Activated CD8-positive, alpha-beta memory T cell treated with anti-CD3 and anti-CD28 coated beads, Interleukin-2, amount 10 ng/mL, durations not matched to agents 7 days and 5 days (primary cell): Measurements from ENCODE around the gene CHRNA4. TPM values are rescaled to one million over a fixed set of nuclear protein-coding genes. Genes with fewer than 3 reads are reported as not detected.
"Not testable (repeated sequence)": the region's sequence is repeated elsewhere in the genome, so short reads cannot be mapped to it uniquely, and the experiment has no call there.

Experiments
- ATAC-seq: fragments of 150-1000 bp; cut with Tn5 transposase; one replicate; pipeline ENCODE4 v1.10.0; 2021; ENCODE audit warnings: moderate library complexity
- CTCF ChIA-PET: fragments of 350-600 bp; sonication (Branson Sonifier 250); formaldehyde crosslinking; loops from one replicate; lab custom pipeline; 2021; ENCODE audit warnings: antibody characterized with exemption; lab: Charles Lee
- DNase-seq: peaks from one replicate; pipeline ENCODE4 v3.0.0-alpha.2; 2020
- H3K27ac Mint-ChIP-seq: one replicate; pipeline ENCODE4 v1.8.0; 2021; ENCODE audit warnings: mild to moderate bottlenecking, mixed read lengths
- H3K27me3 Mint-ChIP-seq: one replicate; pipeline ENCODE4 v1.8.0; 2021; ENCODE audit warnings: mixed read lengths
- H3K36me3 Mint-ChIP-seq: one replicate; pipeline ENCODE4 v1.8.0; 2021; ENCODE audit warnings: mild to moderate bottlenecking, mixed read lengths
- H3K4me1 Mint-ChIP-seq: one replicate; pipeline ENCODE4 v1.8.0; 2021; ENCODE audit warnings: mixed read lengths
- H3K4me3 Mint-ChIP-seq: one replicate; pipeline ENCODE4 v1.8.0; 2021; ENCODE audit warnings: mild to moderate bottlenecking, moderate library complexity, mixed read lengths
- H3K9me3 Mint-ChIP-seq: one replicate; pipeline ENCODE4 v1.8.0; 2022; ENCODE audit warnings: low read depth, mixed read lengths
- total RNA-seq, 2 experiments: library from RNA; stranded (reverse); gene quantifications; one replicate each; pipeline ENCODE4 v1.2.3, GENCODE V29; 2021

CHRNA4 gene
- total RNA-seq, 2 experiments from 2014 or later: not detected

DNA sequence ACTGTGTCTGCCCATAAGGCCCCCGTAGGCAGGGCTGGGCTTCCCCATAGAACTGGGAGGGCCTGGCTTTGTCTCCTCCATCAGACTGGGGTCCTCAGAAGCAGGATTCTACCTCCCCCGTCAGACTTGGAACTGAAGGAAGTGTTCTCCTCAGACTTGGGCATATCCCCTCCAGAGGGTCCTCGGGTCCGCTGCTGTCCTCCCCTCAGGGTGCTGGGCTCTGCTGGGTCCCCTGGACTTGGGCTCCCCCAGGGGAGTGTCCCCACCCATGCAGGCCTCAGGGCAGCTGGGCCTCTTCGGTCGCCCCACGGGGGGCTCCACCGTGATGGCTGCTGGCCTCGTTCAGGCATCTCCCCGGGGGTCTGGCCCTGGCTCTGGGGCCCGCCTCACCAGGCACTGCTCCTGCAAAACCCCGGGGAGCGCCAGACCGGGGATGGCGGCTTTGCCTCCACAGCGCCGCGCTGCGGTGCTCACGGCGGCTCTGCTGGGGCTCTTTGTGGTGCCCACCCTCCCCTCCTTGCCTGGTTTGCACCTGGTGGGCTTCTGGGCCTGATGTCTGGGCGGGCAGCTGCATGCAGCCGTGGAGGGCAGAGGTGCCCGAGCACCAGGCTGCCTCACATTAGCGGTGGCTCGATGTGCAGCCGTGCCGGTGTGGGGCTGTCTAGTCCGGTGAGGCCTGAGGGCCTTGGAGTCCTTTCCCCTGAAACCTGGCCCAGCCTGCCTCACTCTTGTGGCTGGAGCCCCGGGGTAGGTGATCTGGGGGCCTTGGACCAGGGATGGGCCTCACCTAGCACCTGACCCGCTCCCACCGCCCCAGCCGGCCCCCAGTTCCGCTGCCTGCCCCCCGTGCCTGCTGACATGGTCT lies 54.2 kb downstream of the CHRNA4 start:
- no peaks in the 10 kb centered on the region for H3K36me3 Mint-ChIP-seq
- no peak overlapping the region for H3K4me3 Mint-ChIP-seq
- no peaks in the 10 kb centered on the region for H3K9me3 Mint-ChIP-seq
- CTCF ChIA-PET: interaction anchor here (1.7 kb wide), 1 partner anchor 75 kb away, joined by 5 read pairs; no protein-coding TSS in a partner anchor
- H3K27ac Mint-ChIP-seq: no peak overlapping the region
- DNase-seq: no peak
- ATAC-seq: no peak
- H3K4me1 Mint-ChIP-seq: no peaks in the 10 kb centered on the region
- H3K27me3 Mint-ChIP-seq: peaks cover 3% of the 10 kb centered on the region

DNA sequence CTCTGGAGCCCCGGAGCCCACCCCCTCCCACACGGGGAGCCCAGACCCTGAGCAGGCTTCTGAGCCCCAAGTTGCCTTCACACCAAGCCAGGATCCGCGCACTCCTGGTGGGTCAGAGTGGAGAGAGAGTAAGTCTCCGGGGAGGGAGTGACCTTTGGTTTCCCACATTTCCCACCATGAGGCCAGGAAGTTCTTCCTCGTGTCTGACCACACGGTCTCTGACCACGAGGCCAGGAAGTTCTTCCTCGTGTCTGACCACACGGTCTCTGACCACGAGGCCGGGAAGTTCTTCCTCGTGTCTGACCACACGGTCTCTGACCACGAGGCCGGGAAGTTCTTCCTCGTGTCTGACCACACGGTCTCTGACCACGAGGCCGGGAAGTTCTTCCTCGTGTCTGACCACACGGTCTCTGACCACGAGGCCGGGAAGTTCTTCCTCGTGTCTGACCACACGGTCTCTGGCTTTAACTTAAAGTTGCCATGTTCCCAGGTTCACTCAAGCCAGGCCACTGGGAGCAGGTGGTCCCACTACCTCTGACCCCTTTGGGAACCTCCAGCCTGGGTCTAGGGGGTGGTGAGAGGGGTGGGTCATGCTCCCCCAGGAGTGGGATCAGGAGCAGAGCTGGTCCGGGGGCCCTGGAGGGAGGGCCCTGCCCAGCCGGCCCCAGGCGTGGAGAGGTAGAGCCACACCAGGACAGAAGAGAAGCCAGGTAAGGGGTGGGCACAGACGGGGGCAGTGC lies 55.0 kb downstream of the CHRNA4 start:
- H3K9me3 Mint-ChIP-seq, H3K27me3 Mint-ChIP-seq, H3K27ac Mint-ChIP-seq, H3K4me3 Mint-ChIP-seq, CTCF ChIA-PET, DNase-seq, H3K4me1 Mint-ChIP-seq, H3K36me3 Mint-ChIP-seq, ATAC-seq: not testable (repeated sequence)

DNA sequence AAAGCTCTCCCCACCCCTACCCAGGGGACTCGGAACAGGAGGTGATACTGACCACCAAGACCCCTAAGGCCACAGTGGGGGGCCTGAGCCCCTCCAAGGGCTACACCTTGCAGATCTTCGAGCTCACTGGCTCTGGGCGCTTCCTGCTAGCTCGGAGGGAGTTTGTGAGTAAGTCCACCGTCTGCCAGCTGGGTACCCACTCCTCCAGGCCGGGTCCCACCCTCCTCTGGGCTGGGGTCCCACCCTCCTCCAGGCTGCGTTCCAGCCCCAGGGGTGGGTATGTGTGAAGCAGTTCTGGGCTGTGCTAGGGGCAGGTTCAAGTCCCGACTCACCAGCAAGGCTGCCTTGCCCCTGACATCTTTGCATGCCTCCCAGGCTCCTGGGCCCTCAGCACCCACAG lies 55.8 kb downstream of the CHRNA4 start:
- no peak for DNase-seq
- CTCF ChIA-PET: no interaction called here
- ATAC-seq: no peak
- Mint-ChIP-seq H3K36me3 (no peaks in the 10 kb centered on the region), H3K9me3 (no peaks in the 10 kb centered on the region), H3K27me3 (peaks cover 6% of the 10 kb centered on the region), H3K27ac (no peak overlapping the region), H3K4me1 (no peaks in the 10 kb centered on the region), H3K4me3 (no peak overlapping the region)

DNA sequence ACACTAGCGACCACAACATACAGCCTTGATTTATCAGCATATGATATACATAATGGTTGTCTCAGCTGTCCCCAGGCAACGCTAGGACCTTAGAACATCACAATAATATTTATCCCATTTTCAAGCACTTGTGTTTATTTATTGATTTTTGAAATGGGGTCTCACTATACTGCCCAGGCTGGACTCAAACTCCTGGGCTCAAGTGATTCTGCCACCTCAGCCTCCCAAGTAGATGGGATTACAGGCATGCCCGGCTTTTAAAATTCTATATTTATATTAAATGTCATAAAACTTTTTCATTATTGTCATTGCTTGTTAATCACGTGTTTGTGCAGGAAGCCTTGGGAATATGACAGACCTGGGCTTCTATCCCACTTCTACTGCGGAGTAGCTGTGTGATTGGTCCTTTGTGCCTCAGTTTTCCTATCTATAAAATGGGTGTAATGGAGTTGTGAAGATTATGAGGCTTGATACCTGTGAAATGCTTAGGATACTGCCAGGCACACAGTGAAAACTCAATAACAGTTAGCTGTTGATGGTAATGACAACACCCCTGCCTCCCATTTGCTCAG lies 58.0 kb downstream of the CHRNA4 start:
- DNase-seq (no peak), ATAC-seq (no peak)
- H3K4me3 Mint-ChIP-seq: no peak overlapping the region
- H3K27ac Mint-ChIP-seq: no peak overlapping the region
- no peaks in the 10 kb centered on the region for H3K4me1 Mint-ChIP-seq
- peaks cover 7% of the 10 kb centered on the region for H3K27me3 Mint-ChIP-seq
- H3K36me3 Mint-ChIP-seq: no peaks in the 10 kb centered on the region
- CTCF ChIA-PET: no interaction called here
- no peaks in the 10 kb centered on the region for H3K9me3 Mint-ChIP-seq

DNA sequence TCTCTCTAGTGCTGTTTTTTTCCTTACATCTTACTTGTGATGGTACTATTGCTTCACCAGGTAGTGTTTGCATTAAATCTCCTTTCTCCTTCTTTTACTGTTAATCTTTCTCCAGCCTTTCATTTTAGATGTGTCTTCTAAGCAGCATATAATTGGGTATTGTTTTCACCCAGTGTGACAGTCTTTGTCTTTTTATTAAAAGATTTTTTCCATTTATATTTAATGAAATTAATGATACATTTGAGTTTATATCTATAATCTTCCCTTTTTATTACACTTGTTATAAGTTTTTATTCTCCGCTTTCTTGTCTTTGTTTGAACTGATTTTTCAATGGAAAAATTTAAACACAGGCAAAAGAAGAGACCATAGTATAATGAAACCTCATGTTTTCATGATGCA lies 59.5 kb downstream of the CHRNA4 start:
- CTCF ChIA-PET: no interaction called here
- H3K4me3 Mint-ChIP-seq: no peak overlapping the region
- H3K27me3 Mint-ChIP-seq: peaks cover 7% of the 10 kb centered on the region
- ATAC-seq: no peak
- H3K36me3 Mint-ChIP-seq: no peaks in the 10 kb centered on the region
- no peak for DNase-seq
- no peak overlapping the region for H3K27ac Mint-ChIP-seq
- H3K9me3 Mint-ChIP-seq: no peaks in the 10 kb centered on the region
- H3K4me1 Mint-ChIP-seq: no peaks in the 10 kb centered on the region

DNA sequence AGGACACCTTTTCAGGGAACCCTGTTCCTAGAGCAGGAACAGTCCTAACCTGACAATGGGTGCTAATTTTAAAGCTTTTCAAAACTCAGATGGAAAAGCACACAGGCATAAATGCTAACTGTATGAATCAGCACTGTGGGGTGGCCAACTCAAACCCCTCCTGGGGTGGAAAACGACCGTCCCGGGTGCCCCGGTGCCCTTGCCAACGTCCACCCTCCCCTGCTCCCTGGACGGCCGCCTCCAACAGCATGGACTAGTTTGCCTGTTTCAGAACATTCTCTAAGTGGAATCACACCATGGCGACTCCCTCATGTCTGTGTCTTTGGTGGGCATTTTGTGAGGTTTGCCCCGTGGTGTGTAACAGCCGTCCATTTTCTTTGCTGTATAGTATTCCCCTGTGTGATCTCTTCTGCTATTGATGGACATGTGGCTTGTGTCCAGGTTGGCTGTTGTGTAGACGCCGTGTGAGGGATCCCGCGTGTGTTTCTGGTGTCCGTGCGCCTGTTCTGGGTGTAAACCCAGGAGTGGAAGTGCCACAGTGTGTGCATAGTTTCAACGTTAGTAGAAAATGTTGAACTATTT lies 62.3 kb downstream of the CHRNA4 start:
- no peaks in the 10 kb centered on the region for H3K36me3 Mint-ChIP-seq
- CTCF ChIA-PET: interaction anchor here (1.1 to 1.3 kb wide), 2 partner anchors 8 to 11 kb away, joined by 3 read pairs; no protein-coding TSS in a partner anchor

DNA sequence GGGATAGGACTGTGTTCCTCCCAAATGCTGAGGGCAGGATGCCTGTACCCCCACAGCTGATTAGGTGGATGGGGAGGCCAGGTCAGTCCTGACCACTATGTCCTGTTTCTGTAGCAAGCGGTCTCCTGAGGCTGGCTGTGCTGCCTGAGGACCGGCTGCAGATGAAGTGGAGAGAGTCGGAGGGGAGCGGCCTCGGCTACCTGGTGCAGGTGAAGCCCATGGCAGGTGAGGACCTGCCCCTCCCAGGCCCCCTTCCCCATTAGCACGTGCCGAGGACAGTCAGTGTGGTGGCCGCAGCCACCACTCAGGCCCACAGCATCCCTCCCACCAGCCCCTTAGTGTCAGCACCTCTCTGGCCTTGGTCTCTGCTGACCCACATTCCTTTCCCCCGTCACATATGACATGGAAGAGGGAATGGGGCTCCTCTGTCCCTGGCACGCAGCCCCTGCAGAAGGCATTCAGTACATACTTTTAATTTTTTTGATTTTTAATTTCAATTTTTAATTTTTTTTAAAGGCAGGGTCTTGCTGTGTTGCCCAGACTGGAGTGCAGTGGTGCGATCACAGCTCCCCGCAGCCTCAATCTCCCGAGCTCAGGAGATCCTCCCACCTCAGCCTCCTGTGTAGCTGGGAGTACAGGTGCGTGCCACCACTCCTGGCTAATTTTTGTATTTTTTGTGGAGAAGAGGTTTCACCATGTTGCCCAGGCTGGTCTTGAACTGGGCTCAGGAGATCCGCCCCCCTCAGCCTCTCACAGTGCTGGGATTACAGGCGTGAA lies 63.2 kb downstream of the CHRNA4 start:
- CTCF ChIA-PET: interaction anchor here (1.1 kb wide), 1 partner anchor 12 kb away, joined by 3 read pairs; no protein-coding TSS in a partner anchor

More for the DNA sequence above, 62.3 kb downstream of the CHRNA4 start:
- DNase-seq (no peak), ATAC-seq (no peak)
- Mint-ChIP-seq H3K4me1 (peaks cover 3% of the 10 kb centered on the region), H3K27ac (no peak overlapping the region), H3K9me3 (no peaks in the 10 kb centered on the region), H3K4me3 (no peak overlapping the region), H3K27me3 (peaks cover 20% of the 10 kb centered on the region)

DNA sequence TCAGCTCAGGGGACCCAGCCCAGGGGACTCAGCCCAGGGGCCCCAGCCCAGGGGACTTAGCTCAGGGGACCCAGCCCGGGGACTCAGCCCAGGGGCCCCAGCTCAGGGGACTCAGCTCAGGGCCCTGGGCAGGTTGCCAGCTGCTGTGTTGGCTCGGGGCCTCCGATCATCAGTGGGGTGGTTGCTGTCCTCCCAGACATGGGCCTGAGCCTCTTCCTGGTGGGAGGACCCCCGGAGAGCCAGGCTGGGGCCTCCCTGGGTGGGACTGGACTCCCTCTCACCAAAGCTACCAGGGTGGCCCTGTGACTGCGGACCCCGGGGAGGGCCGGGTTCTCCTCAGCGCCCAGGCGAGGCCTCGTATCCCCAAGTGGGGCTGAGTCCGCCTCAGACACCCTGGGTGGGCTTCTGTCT lies 63.8 kb downstream of the CHRNA4 start:
- Mint-ChIP-seq H3K27me3 (peaks cover 17% of the 10 kb centered on the region), H3K4me1 (peaks cover 3% of the 10 kb centered on the region), H3K36me3 (no peaks in the 10 kb centered on the region), H3K4me3 (no peak overlapping the region), H3K27ac (no peak overlapping the region), H3K9me3 (no peaks in the 10 kb centered on the region)
- DNase-seq (no peak), ATAC-seq (no peak)
- CTCF ChIA-PET: no interaction called here

More for the DNA sequence above, 63.2 kb downstream of the CHRNA4 start:
- DNase-seq: no peak
- no peaks in the 10 kb centered on the region for H3K36me3 Mint-ChIP-seq
- H3K9me3 Mint-ChIP-seq: no peaks in the 10 kb centered on the region
- H3K4me1 Mint-ChIP-seq: peaks cover 3% of the 10 kb centered on the region
- H3K27me3 Mint-ChIP-seq: peaks cover 20% of the 10 kb centered on the region
- no peak overlapping the region for H3K27ac Mint-ChIP-seq
- ATAC-seq: no peak
- H3K4me3 Mint-ChIP-seq: no peak overlapping the region

DNA sequence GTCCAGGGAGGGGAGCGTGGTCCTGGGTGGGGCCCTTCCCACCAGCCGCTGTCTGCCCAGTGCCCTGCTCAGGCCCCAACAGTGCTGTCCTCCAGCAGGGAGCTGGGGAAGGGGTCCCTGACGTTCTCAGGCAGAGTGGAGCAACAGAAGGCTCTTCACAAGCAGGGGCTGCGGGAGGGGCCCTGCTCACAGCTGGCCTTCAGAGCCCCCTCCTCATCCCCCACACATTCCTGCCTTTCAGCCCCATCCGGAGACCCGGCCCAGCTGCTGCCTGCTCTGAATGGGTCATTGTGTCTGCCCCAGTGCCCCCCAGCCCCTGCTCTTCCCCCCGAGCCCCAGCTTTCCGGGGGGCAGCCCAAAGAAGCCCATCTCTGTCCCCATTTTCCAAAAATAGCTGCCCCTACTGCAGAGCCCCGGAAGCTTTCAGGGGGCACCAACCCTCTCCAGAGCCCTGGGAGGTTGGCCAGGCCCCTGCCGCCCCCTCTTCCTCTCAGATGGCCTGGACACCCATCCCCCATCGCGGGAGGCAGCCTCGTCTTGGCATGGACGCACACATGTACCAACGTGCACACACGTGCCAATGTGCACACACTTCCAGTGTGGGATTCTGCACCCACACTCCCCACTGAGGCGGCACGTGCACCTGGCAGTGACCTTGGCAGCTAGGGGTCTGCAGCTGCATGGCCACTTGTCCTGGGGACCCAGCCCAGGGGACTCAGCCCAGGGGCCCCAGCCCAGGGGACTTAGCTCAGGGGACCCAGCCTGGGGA lies 64.4 kb downstream of the CHRNA4 start:
- DNase-seq: no peak
- ATAC-seq: no peak
- Mint-ChIP-seq H3K27ac (no peak overlapping the region), H3K36me3 (no peaks in the 10 kb centered on the region), H3K4me1 (peaks cover 3% of the 10 kb centered on the region), H3K27me3 (peaks cover 17% of the 10 kb centered on the region), H3K9me3 (no peaks in the 10 kb centered on the region), H3K4me3 (no peak overlapping the region)
- CTCF ChIA-PET: no interaction called here

DNA sequence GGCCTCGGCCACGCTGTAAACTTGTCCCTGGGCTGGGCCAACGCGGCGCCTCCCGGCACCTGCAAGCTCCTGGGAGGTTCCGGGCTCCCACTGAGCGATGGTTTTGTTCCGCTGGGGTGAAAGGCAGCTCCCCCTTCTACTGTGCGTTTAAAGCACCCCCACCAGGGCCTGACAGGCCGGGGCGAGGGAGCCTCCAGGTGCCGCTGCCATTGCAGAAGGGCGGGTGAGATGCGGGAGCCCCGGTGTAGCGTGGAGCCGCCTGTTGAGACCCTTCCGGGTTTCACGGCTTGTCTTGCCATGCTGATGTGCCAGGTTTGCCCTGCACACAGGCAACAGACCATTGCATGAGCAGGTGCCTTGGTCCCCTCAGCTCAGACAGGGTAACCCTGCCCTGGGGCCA lies 65.3 kb downstream of the CHRNA4 start:
- no peaks in the 10 kb centered on the region for H3K36me3 Mint-ChIP-seq
- H3K9me3 Mint-ChIP-seq: no peaks in the 10 kb centered on the region
- no peak overlapping the region for H3K4me3 Mint-ChIP-seq
- no peak overlapping the region for H3K27ac Mint-ChIP-seq
- ATAC-seq (peak; percentile 11), DNase-seq (no peak)
- peaks cover 15% of the 10 kb centered on the region for H3K27me3 Mint-ChIP-seq
- CTCF ChIA-PET: no interaction called here
- peaks cover 3% of the 10 kb centered on the region for H3K4me1 Mint-ChIP-seq

DNA sequence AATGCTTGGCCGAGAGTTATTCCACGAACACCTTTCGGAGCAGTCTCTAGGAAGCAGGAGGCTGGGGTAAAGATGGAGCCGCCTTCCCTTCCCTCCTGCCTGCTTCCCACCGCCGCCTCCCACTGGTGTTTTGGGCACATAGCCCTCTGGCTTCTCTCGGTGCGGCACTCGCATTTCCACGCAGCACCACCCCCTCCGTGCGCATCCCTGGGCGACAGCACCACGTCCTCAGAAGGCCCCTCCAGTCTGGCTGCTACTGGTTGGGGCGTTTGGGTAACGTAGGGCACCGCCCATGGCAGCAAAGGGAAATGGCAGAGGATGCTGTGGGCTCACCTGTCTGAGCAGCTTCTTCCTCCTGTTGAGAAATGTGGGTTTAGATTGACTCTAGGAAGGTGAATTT lies 65.7 kb downstream of the CHRNA4 start:
- peaks cover 3% of the 10 kb centered on the region for H3K4me1 Mint-ChIP-seq
- DNase-seq: no peak
- ATAC-seq: peak; percentile 12
- CTCF ChIA-PET: no interaction called here
- H3K36me3 Mint-ChIP-seq: no peaks in the 10 kb centered on the region
- no peaks in the 10 kb centered on the region for H3K9me3 Mint-ChIP-seq
- H3K27ac Mint-ChIP-seq: no peak overlapping the region
- H3K27me3 Mint-ChIP-seq: peaks cover 15% of the 10 kb centered on the region
- H3K4me3 Mint-ChIP-seq: no peak overlapping the region

DNA sequence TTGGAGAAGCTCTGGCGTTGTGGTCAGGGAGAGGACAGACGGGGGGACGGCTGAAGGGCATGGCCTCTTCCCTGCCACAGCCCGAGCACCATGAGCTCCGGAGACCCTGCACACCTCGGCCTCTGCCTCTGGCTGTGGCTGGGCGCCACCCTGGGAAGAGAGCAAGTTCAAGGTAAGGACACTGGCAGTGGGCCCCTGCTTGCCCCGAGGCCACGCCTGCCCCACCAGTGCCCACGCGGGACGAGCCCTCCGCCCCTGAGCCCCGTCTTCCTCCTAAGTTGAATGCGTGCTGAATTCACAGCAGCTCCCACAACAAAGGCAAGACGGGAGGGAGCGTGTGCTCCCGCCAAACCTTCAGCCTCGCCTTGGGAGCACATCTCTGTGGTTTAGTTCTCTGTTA lies 66.1 kb downstream of the CHRNA4 start:
- ATAC-seq (no peak), DNase-seq (no peak)
- Mint-ChIP-seq H3K27ac (no peak overlapping the region), H3K9me3 (no peaks in the 10 kb centered on the region), H3K27me3 (peaks cover 15% of the 10 kb centered on the region), H3K36me3 (no peaks in the 10 kb centered on the region), H3K4me1 (peaks cover 3% of the 10 kb centered on the region), H3K4me3 (no peak overlapping the region)
- CTCF ChIA-PET: interaction anchor here (0.7 to 0.9 kb wide), 2 partner anchors 65 to 71 kb away, joined by 3 to 5 read pairs; no protein-coding TSS in a partner anchor
